Right lung (tissue), 5 donors: ENCODE data around the gene MAP1B. TPM values are rescaled to one million over a fixed set of nuclear protein-coding genes. Genes with fewer than 3 reads are reported as not detected.

ENCODE experiments used
- DNase-seq, 2 donors: peaks; one replicate each; pipeline ENCODE4 v3.0.0-alpha.2; 2013
- polyA plus RNA-seq, 5 donors: library from polyadenylated mRNA; unstranded; fragments of 120-200 nt; gene quantifications; one replicate each; pipeline versions ENCODE4 v1.2.1 to v1.2.3, GENCODE V29; 2013; ENCODE audit warnings: inconsistent platforms in 1 of 5, low replicate concordance in 1 of 5; ENCODE audit not compliant: insufficient read length in 5 of 5, insufficient read depth in 1 of 5

MAP1B gene
- polyA plus RNA-seq, 5 donors = 15.2 to 22.4 (median 16.1) TPM

DNA sequence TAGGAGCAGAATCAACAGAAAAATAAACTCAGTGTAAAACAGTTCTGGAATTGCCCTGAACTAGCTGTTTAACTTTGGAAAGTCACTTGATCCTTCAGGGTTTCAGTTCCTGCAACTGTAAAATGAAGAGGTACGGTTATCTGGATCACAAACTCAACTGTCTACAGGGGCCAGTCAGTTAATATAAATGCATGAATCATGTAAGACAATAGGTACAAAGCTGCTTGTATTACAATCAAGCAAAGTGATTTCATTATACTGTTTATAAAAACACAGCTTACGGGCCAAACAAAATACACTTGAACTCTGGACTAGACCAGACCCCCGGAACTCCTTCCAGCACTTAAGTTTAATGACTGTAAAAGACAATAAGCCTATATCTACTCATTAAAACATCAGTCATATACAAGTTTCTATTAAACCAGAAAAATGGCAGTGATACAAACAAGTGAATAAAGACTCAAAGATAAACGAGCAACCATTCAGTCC lies 139.7 kb downstream of the MAP1B start:
- DNase-seq = no peak

DNA sequence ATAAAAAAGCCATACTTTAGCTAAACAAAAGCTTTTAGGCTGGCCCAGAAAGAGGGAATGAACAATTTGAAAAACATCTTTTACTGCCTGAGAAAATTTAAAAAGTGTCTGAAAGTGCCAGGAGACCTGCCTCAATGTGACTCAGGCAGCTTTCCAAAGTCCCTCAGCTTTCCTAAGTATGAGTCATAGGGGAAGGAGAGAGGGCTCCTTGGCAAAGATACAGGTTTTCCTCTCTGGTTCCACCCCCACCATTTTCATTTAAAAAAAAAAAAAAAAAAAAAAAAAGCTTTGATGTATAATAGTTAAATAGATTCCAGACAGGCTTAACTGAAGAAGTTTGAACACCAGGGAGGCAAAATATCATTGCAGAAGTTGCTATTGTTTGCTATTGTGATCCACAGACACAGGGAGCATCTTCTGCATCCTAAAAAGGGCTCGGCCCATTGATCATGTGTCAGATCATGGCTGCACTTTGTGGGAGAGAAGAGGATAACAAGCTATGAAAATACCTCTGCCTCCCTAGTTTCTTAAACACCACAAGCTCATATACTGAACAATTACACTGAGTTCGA lies 141.2 kb downstream of the MAP1B start:
- DNase-seq = peak; percentile 20 to 24

GRCh38 chr5:72251386-72251785 lies 144.1 kb downstream of the MAP1B start:
- no peak for DNase-seq

DNA sequence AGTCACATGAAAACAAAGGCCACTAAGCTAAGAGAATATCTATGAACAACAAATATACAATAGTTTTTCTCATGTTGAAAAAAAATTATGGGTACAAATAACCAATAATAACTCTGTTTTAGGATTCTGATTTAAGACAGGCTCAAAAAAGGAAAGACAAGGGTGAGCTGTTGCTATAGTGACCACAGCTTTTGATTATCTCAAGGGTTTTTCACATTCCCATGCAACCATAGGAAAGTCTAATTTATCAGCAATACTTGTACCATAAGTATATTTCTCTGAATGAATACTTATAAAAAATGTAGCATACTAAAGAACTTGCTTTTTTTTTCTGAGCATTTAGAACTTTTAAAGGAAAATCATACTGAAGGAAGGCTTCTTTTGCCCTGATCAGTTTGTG lies 144.7 kb downstream of the MAP1B start:
- no peak for DNase-seq

GRCh38 chr5:72252574-72253155 lies 145.4 kb downstream of the MAP1B start:
- no peak for DNase-seq

GRCh38 chr5:72255237-72255636 lies 148.0 kb downstream of the MAP1B start:
- no peak for DNase-seq

DNA sequence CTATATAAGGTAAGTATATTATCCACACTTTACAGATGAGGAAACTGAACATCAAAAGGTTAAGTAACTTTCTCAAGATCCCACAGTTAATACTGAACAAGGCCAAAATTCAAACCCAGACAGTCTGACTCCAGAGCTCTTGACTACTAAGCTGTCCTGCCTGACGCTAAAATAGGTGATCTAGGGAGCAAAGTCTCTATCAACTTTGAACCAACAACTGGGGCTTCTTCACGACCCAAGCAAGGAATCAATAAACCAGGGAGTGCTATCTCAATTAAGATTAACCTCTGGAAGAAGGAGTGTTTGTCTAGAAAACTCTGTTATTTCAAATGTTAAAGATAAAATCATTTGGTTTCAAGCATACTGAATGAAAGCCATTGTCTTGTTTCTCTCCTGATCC lies 148.4 kb downstream of the MAP1B start:
- no peak for DNase-seq

DNA sequence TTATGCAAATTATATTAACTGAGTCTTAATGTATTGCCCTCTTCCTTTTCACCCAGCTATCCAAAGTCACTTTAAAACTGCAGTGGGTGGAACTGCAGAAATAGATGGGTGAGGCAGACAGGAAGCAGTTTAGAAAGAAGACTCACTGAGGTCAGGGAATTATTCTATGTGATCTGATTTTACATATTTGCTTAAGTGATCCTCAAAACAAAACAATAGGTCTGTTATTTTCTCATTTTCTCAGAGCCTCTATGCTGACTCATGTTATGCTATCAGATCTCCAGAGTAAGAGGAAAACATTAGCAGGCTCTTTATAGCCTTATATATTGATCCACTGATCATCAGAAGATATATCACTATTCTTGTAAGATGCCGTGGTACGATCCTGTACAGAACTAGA lies 149.3 kb downstream of the MAP1B start:
- no peak for DNase-seq

Other genes starting within 250 kb of the MAP1B start
- 10 to 100 TPM; 55.4 to 77.4 (median 74.7) TPM for gene MRPS27, start 212.8 kb downstream of the MAP1B start, polyA plus RNA-seq
- 10 to 100 TPM in 4 of 5 donors, 1 to 10 TPM in 1; 8.3 to 14.0 (median 12.3) TPM for gene PTCD2, start 212.9 kb downstream of the MAP1B start, polyA plus RNA-seq